Measurements from ENCODE around the gene TUFT1. TPM values are rescaled to one million over a fixed set of nuclear protein-coding genes. Genes with fewer than 3 reads are reported as not detected.

TUFT1 gene
- total and polyA plus RNA-seq, 2 donors (not counting 1 experiment from before 2014, with no cell fraction given) = 0.82 to 2.2 TPM

DNA sequence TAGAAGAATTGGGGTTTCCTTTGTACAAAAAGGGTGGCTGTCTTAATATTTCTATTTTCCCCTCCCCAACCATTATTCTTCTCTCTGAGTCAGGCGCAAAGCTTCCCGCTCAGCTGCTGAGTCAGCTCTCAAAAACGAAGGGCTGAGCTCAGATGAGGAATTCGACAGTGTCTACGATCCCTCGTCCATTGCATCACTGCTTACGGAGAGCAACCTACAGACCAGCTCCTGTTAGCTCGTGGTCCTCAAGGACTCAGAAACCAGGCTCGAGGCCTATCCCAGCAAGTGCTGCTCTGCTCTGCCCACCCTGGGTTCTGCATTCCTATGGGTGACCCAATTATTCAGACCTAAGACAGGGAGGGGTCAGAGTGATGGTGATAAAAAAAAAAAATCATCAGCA is 3.0 kb upstream of the TUFT1 start:
- intact Hi-C loops (cut with micrococcal nuclease) = no loop called here
- DNase-seq = no peak
- CTCF ChIA-PET = interaction anchor here (1.8 kb wide), 1 partner anchor 13 kb away, joined by 5 read pairs; no protein-coding TSS in a partner anchor

More for the DNA sequence above, 3.0 kb upstream of the TUFT1 start:
- H3K4me1 Mint-ChIP-seq = peaks cover 19% of the 10 kb centered on the region
- no peak overlapping the region for H3K4me3 Mint-ChIP-seq
- no peak overlapping the region for H3K27ac Mint-ChIP-seq
- no peaks in the 10 kb centered on the region for H3K36me3 ChIP-seq (replicated peaks in 1 of 2; ENCODE audit: control extremely low read depth in 1 of 2, control insufficient read depth in 1 of 2, extremely low read depth in 1 of 2, insufficient read depth in 2 of 2, low read length in 1 of 2)
- no peak for TF ChIP-seq EZH2 (IDR thresholded peaks at IDR 0.05; ENCODE audit: borderline replicate concordance, insufficient read depth, low read depth, low read length, poor library complexity, severe bottlenecking)
- TF ChIP-seq, protein P1, sequence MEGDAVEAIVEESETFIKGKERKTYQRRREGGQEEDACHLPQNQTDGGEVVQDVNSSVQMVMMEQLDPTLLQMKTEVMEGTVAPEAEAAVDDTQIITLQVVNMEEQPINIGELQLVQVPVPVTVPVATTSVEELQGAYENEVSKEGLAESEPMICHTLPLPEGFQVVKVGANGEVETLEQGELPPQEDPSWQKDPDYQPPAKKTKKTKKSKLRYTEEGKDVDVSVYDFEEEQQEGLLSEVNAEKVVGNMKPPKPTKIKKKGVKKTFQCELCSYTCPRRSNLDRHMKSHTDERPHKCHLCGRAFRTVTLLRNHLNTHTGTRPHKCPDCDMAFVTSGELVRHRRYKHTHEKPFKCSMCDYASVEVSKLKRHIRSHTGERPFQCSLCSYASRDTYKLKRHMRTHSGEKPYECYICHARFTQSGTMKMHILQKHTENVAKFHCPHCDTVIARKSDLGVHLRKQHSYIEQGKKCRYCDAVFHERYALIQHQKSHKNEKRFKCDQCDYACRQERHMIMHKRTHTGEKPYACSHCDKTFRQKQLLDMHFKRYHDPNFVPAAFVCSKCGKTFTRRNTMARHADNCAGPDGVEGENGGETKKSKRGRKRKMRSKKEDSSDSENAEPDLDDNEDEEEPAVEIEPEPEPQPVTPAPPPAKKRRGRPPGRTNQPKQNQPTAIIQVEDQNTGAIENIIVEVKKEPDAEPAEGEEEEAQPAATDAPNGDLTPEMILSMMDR (IDR thresholded peaks at IDR 0.05) = no peak
- no peak overlapping the region for H3K4me2 ChIP-seq (replicated peaks; ENCODE audit: low read depth, low read length, poor library complexity, severe bottlenecking)
- H3K4me3 ChIP-seq (ENCODE audit: control extremely low read depth in 1 of 5, extremely low read depth in 1 of 5, insufficient read depth in 1 of 5, low read depth in 2 of 5, low read length in 4 of 5) = no peak overlapping the region
- H3K4me1 ChIP-seq (ENCODE audit: control insufficient read depth in 2 of 2, insufficient read depth in 2 of 2, low read length in 2 of 2) = peaks cover 15 to 22% of the 10 kb centered on the region in 2 donors
- 96% methylated on average over 9 of the region's 9 CpGs for WGBS (ENCODE audit: insufficient coverage)
- no peak overlapping the region for H3K27ac ChIP-seq (ENCODE audit: low read length in 2 of 2)
- H4K20me1 ChIP-seq (ENCODE audit: control insufficient read depth, insufficient read depth, low read length, poor library complexity, severe bottlenecking) = no peaks in the 10 kb centered on the region
- no peak overlapping the region for H2AFZ ChIP-seq (ENCODE audit: insufficient read depth, low read depth, low read length, poor library complexity, severe bottlenecking)
- no peaks in the 10 kb centered on the region for H3K9me3 Mint-ChIP-seq (ENCODE audit: insufficient read depth)
- no peaks in the 10 kb centered on the region for H3K79me2 ChIP-seq (ENCODE audit: control insufficient read depth, insufficient read depth, low read length)
- no peak overlapping the region for H3K9ac ChIP-seq (ENCODE audit: low read length)
- peaks cover 7% of the 10 kb centered on the region for H3K27me3 Mint-ChIP-seq
- POLR2A ChIA-PET = no interaction called here
- peaks cover 0 to 14% (median 6%) of the 10 kb centered on the region in 4 experiments for H3K27me3 ChIP-seq (replicated peaks in 1 of 4; ENCODE audit: control extremely low read depth in 1 of 4, control insufficient read depth in 3 of 4, insufficient read depth in 4 of 4, low read length in 3 of 4)
- ATAC-seq (ENCODE audit: low read depth) = no peak
- no peaks in the 10 kb centered on the region for H3K9me3 ChIP-seq (ENCODE audit: control extremely low read depth in 1 of 3, control insufficient read depth in 2 of 3, insufficient read depth in 1 of 3, low read length in 2 of 3)

All from B cell (primary cell).